Breast epithelium (tissue), 4 donors: ENCODE measurements around the gene GPC6. TPM values are rescaled to one million over a fixed set of nuclear protein-coding genes. Genes with fewer than 3 reads are reported as not detected.
"Not testable (repeated sequence)": the region's sequence is repeated elsewhere in the genome, so short reads cannot be mapped to it uniquely, and the experiment has no call there.

Experiments used
- DNase-seq, 2 donors: peaks; one replicate each; pipeline ENCODE4 v3.0.0-alpha.2; 2019; ENCODE audit warnings: low spot score in 2 of 2
- H3K27ac ChIP-seq, 2 donors: fragments of 200-600 bp; sonication (generic) in 1 of 2; one replicate each; pipeline ENCODE4 v1.5.1; 2016 to 2019; ENCODE audit warnings: mild to moderate bottlenecking in 1 of 2
- H3K27me3 ChIP-seq, 2 donors: fragments of 200-600 bp; sonication (generic) in 1 of 2; one replicate each; pipeline versions ENCODE4 v1.5.1 to v1.6.0; 2017 to 2019; ENCODE audit warnings: control low read depth in 1 of 2, mild to moderate bottlenecking in 1 of 2
- H3K36me3 ChIP-seq: fragments of 200-600 bp; one replicate; pipeline ENCODE4 v1.5.1; 2019
- H3K4me1 ChIP-seq, 2 donors: fragments of 200-600 bp; sonication (generic); one replicate each; pipeline ENCODE4 v1.5.1; 2016 to 2019; ENCODE audit warnings: control low read depth in 1 of 2
- H3K4me3 ChIP-seq, 3 donors: fragments of 200-600 bp; sonication (generic); 1 replicate in 2 of 3; 2 replicates in 1 of 3; pipeline ENCODE4 v1.5.1; 2016 to 2019; ENCODE audit warnings: mild to moderate bottlenecking in 3 of 3, moderate library complexity in 2 of 3
- H3K9me3 ChIP-seq, 2 donors: fragments of 200-600 bp; sonication (generic) in 1 of 2; one replicate each; pipeline ENCODE4 v1.5.1; 2016 to 2019; ENCODE audit warnings: control low read depth in 1 of 2
- POLR2A ChIP-seq: fragments of 450-650 bp; IDR thresholded peaks from one replicate; pipeline ENCODE4 v1.6.1; 2016; ENCODE audit warnings: antibody characterized with exemption, mild to moderate bottlenecking, moderate library complexity
- POLR2AphosphoS5 ChIP-seq, 3 donors: sonication (generic); formaldehyde crosslinking; IDR thresholded peaks; one replicate each; pipeline ENCODE4 v1.6.1; 2017; ENCODE audit warnings: antibody characterized with exemption in 3 of 3
- intact Hi-C: fragments of 100-400 bp; cut with DNase I; formaldehyde crosslinking; loops from one replicate; pipeline ENCODE4 v1.15.1; 2023; ENCODE audit warnings: low total_unique reads
- total RNA-seq, 3 donors: library from RNA; depleted of rRNA; stranded (reverse); fragments of >200 nt; gene quantifications; one replicate each; pipeline ENCODE4 v1.1.0, GENCODE V29; 2016
- TF ChIP-seq, protein P1 (sequence below), 3 donors: fragments of 450-650 bp; IDR thresholded peaks; one replicate each; pipeline ENCODE4 v1.5.1; 2016 to 2017; ENCODE audit warnings: antibody characterized with exemption in 3 of 3, mild to moderate bottlenecking in 3 of 3, moderate library complexity in 3 of 3

Gene GPC6
- total RNA-seq, 3 donors from 2014 or later: 3.5 to 44.0 (median 4.9) TPM

DNA sequence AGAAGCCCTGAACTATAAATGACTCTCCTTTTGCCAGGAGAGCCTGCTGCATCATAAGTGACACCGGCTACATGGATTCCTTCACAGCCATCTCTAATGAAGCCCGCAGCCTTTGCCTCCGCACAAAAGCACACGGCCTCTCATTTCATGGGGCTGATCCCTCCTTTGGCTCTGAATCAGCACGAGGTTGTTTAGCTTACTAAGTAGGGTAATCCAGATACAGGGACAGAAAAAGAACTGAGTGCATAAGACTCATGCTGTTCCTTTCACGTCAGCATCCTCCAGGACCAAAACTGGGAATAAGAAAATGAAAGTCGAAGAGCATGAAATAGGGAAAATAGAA lies 1116.6 kb downstream of the GPC6 start:
- intact Hi-C loops: no loop called here
- Histone ChIP-seq H3K9me3 (no peaks in the 10 kb centered on the region), H3K27me3 (no peaks in the 10 kb centered on the region), H3K4me1 (no peaks in the 10 kb centered on the region), H3K36me3 (no peaks in the 10 kb centered on the region), H3K4me3 (no peak overlapping the region), H3K27ac (no peak overlapping the region)
- no peak for DNase-seq
- TF ChIP-seq POLR2AphosphoS5 (IDR thresholded peaks at IDR 0.05): no peak
- TF ChIP-seq POLR2A: no peak
- TF ChIP-seq, protein P1, sequence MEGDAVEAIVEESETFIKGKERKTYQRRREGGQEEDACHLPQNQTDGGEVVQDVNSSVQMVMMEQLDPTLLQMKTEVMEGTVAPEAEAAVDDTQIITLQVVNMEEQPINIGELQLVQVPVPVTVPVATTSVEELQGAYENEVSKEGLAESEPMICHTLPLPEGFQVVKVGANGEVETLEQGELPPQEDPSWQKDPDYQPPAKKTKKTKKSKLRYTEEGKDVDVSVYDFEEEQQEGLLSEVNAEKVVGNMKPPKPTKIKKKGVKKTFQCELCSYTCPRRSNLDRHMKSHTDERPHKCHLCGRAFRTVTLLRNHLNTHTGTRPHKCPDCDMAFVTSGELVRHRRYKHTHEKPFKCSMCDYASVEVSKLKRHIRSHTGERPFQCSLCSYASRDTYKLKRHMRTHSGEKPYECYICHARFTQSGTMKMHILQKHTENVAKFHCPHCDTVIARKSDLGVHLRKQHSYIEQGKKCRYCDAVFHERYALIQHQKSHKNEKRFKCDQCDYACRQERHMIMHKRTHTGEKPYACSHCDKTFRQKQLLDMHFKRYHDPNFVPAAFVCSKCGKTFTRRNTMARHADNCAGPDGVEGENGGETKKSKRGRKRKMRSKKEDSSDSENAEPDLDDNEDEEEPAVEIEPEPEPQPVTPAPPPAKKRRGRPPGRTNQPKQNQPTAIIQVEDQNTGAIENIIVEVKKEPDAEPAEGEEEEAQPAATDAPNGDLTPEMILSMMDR (IDR thresholded peaks at IDR 0.05): no peak

DNA sequence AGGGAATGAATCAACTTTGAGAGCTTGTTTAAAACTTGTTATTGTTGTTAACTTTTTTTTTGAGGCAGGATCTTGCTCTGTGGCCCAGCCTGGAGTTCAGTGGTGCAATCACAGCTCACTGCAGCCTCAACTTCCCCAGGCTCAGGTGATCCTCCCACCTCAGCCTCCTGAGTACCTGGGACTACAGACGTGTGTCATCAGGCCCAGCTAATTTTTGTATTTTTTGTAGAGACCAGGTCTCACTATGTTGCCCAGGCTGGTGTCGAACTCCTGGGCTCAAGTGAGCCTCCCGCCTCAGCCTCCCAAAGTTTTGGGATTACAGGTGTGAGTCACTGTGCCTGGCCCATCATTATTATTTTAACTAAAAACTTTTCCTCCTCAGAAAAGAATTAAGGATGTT lies 1117.1 kb downstream of the GPC6 start:
- H3K4me1 ChIP-seq, H3K9me3 ChIP-seq, DNase-seq, H3K27me3 ChIP-seq, H3K36me3 ChIP-seq, H3K27ac ChIP-seq, intact Hi-C loops, H3K4me3 ChIP-seq: not testable (repeated sequence)

DNA sequence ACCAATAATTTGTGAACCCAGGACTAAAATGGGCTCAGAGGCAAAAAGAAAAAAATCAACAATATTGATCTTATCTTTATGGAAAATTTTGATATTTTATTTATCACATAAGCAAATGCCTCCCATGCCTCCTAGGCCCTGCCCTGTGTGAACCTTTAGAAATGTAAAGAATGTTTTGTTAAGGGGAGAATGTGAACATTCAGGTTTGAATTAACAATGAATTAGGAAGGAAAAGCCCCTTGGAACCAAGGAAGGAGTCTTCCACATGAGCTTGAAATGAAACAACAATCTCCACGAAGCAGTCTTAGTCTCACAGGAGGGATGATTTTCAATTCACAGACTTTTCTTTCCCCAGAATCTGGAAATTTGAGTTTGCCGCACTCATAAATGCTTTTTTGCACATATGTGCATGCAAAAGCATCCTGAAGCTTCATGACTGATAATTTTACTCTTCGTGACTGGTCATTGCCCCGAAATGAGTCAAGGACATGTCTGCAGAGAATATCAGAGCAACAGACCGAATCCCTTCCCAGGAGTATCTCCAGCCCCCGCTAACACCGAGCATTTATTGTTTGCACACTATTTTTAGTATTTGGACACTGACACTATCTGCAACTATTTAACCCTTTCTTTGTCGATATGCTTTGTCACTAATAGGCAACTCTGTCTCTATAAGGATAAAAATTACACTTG lies 1117.7 kb downstream of the GPC6 start:
- no peaks in the 10 kb centered on the region for H3K27me3 ChIP-seq
- H3K36me3 ChIP-seq: no peaks in the 10 kb centered on the region
- H3K9me3 ChIP-seq: no peaks in the 10 kb centered on the region
- intact Hi-C loops: no loop called here
- no peak for DNase-seq
- TF ChIP-seq POLR2AphosphoS5 (IDR thresholded peaks at IDR 0.05) (no peak), POLR2A (no peak)
- TF ChIP-seq, protein P1 (IDR thresholded peaks at IDR 0.05): no peak
- no peak overlapping the region for H3K27ac ChIP-seq
- H3K4me3 ChIP-seq: no peak overlapping the region
- no peaks in the 10 kb centered on the region for H3K4me1 ChIP-seq

DNA sequence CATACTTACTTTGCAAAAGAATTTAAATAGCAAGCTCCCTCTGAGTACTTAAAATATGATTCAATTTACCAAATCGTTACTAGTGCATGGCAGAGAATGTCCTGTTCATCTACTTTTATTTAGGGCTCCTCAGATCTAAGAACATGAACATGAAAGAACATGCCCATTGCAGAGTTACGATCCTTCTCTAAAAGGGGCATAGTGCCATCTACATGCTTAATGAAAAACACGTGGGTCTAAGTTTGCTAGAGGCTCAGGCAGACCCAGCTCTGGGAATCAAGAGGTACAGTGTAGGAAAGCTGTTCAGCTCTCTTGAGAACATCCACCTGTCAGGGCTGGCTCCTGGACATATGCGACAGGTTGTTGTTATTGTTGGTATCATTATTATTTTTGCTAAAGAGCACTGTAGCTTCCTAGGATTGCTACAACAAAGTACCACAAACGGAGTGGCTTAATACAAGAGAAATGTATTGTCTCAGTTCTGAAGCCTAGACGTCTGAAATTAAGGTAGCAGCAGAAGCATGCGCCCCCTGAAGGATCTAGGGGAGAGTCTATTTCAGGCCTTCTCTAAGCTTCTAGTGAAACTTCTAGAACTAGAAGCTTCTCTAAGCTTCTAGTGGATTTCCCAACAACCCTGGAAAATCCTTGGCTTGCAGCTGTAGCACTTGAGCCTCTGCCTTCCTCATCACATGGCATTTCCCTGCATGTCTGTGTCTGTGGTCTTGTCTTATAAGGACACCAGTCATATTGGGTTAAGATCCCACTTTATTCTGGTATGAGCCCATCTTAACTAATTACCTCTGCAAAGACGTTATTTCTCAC lies 1119.0 kb downstream of the GPC6 start:
- DNase-seq: no peak

GRCh38 chr13:94346261-94347019 lies 1119.8 kb downstream of the GPC6 start:
- intact Hi-C loops: no loop called here
- no peak for TF ChIP-seq POLR2A
- TF ChIP-seq, protein P1 (IDR thresholded peaks at IDR 0.05): no peak
- TF ChIP-seq POLR2AphosphoS5 (IDR thresholded peaks at IDR 0.05): no peak
- DNase-seq: no peak

More for the DNA sequence above, 1119.0 kb downstream of the GPC6 start:
- Histone ChIP-seq H3K4me3 (no peak overlapping the region), H3K4me1 (no peaks in the 10 kb centered on the region), H3K27me3 (no peaks in the 10 kb centered on the region), H3K36me3 (no peaks in the 10 kb centered on the region), H3K9me3 (no peaks in the 10 kb centered on the region), H3K27ac (no peak overlapping the region)
- TF ChIP-seq POLR2A (no peak), POLR2AphosphoS5 (IDR thresholded peaks at IDR 0.05) (no peak)
- TF ChIP-seq, protein P1 (IDR thresholded peaks at IDR 0.05): no peak
- intact Hi-C loops: no loop called here

More at GRCh38 chr13:94346261-94347019, 1119.8 kb downstream of the GPC6 start:
- Histone ChIP-seq H3K4me3 (no peak overlapping the region), H3K36me3 (no peaks in the 10 kb centered on the region), H3K27me3 (no peaks in the 10 kb centered on the region), H3K4me1 (no peaks in the 10 kb centered on the region), H3K9me3 (no peaks in the 10 kb centered on the region), H3K27ac (no peak overlapping the region)
